Left renal cortex interstitium (tissue), 4 donors: ENCODE data around the gene MAGEA9B. TPM values are rescaled to one million over a fixed set of nuclear protein-coding genes. Genes with fewer than 3 reads are reported as not detected.
"Not testable (repeated sequence)": the region's sequence is repeated elsewhere in the genome, so short reads cannot be mapped to it uniquely, and the experiment has no call there.

Source experiments
- DNase-seq, 4 donors: peaks; one replicate each; pipeline ENCODE4 v3.0.0-alpha.2; 2013; ENCODE audit warnings: low read depth in 4 of 4, low spot score in 2 of 4, missing footprints in 1 of 4
- polyA plus RNA-seq, 4 donors: library from polyadenylated mRNA; unstranded; fragments of 120-200 nt; gene quantifications; one replicate each; pipeline ENCODE4 v1.2.1, GENCODE V29; 2013; ENCODE audit not compliant: insufficient read length in 4 of 4

MAGEA9B gene
- polyA plus RNA-seq, 4 donors: not detected

DNA sequence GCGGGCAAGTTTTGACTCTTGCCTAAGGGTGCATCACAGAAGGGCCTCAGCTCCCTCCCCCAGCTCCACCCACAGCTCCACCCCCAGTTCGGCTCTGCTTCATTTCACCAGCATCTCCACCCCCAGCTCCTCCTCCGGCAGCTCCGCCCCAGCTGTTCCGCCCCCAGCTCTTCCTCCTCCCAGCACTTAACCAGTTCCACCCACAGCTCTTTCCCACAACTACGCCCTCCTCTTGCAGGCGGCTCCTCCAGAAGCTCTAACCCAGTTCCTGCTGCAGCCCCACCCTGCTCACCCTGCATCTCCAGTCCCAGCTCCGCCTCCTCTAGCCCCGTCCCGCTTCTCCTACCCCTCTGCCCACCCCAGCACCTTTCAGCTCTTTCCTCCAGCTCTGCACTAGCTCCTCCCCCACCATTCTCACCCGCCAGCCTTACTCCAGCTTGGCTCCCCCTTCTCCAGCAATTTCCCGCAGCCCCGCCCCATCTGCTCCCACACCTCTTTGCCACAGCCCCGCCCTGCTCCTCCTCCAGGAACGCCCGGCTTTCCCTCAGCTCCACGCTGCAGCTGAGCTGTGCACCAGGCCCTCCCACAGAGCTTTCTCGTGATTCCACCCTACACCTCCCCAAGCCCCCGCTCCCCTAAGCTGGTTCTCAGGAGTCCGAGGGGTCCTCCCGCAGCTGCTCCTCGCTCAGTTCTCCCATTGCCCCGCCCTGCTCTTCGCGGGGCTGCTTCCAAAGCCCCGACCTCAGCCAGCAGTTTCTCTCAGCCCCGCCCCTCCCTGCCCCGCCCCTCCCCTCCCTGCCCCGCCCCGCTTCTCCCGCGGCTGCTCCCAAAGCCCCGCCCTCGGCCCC, 47.8 kb downstream of the MAGEA9B start:
- peak; percentile 52 to 80 (median 66) for DNase-seq

DNA sequence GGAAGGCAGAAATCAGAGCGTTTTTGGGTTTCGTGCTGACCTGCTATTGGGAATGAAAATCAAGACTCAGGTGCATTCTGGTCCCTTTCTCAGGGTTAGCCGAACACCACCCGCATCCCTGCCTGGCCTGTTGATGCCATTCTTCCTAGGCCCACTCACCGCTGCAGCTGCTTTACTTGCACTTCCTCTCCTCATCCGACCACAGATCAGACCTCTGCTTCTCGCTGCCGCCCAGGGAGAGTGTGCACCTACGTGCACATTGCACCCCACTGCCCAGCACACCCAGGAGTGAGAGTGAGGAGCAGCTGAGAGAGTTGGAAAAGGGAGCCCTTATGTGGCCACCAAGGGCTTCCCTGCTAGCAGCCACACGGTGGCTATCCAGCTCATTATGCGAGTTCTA, 49.8 kb downstream of the MAGEA9B start:
- not testable (repeated sequence) for DNase-seq

- DNase-seq: not testable (repeated sequence)
These were observed 52.2 kb downstream of the MAGEA9B start for GRCh38 chrX:149534926-149535602.

DNA sequence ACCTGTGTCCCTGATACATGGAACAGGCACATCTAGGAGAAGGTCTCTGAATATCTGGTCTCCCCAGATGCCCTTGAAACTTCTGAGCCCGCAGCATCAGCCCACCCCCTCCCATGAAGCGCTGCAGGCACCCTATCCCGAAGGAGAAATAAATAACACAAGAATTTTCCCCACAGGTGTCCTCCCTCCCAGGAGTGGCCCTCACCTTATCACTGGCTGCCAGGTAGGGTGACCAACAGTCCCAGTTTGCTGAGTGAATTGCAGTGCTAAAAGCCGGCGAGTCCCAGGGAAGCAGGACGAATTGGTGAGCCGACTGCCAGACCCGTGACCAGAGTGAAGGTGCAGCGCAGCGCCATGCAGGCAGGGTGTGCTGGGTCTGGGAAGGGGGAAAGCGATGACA, 53.3 kb downstream of the MAGEA9B start:
- DNase-seq: not testable (repeated sequence)

GRCh38 chrX:149532868-149533267, 54.4 kb downstream of the MAGEA9B start:
- DNase-seq: not testable (repeated sequence)

Other genes with a start within 250 kb of the MAGEA9B start
- 10 to 100 TPM; 27.1 to 44.5 (median 34.3) TPM for gene IDS, start 82.2 kb downstream of the MAGEA9B start, polyA plus RNA-seq
- gene EOLA1, start 46.4 kb downstream of the MAGEA9B start, polyA plus RNA-seq: 10 to 100 TPM; 22.7 to 25.7 (median 23.7) TPM
- under 1 TPM in 1 of 4 donors, not detected in 3; 0.13 TPM for gene HSFX3, start 37.5 kb downstream of the MAGEA9B start, polyA plus RNA-seq
- gene HSFX2, start 7.9 kb upstream of the MAGEA9B start, polyA plus RNA-seq: 1 to 10 TPM in 1 of 4 donors, under 1 TPM in 3; 0.30 to 1.0 (median 0.40) TPM
- gene TMEM185A, start 44.3 kb upstream of the MAGEA9B start, polyA plus RNA-seq: 10 to 100 TPM; 41.5 to 46.8 (median 44.2) TPM
- gene MAGEA11, start 124.6 kb upstream of the MAGEA9B start, polyA plus RNA-seq: under 1 TPM in 1 of 4 donors, not detected in 3; 0.04 TPM
- 1 to 10 TPM; 1.8 to 2.6 (median 2.2) TPM for gene HSFX1, start 186.6 kb upstream of the MAGEA9B start, polyA plus RNA-seq
- not detected for gene MAGEA9, start 194.5 kb upstream of the MAGEA9B start, polyA plus RNA-seq